Measurements from ENCODE around the gene RPH3AL. TPM values are rescaled to one million over a fixed set of nuclear protein-coding genes. Genes with fewer than 3 reads are reported as not detected.

RPH3AL gene
- total RNA-seq, 2 donors from 2014 or later: 1.3 to 3.5 TPM

- H3K4me1 Mint-ChIP-seq: peaks cover 5% of the 10 kb centered on the region
- no peaks in the 10 kb centered on the region for H3K36me3 Mint-ChIP-seq (ENCODE audit: low read depth)
- peaks cover 20% of the 10 kb centered on the region for H3K27me3 Mint-ChIP-seq
- no peak overlapping the region for H3K27ac Mint-ChIP-seq
- no peak overlapping the region for H3K4me3 Mint-ChIP-seq
- DNase-seq: no peak
- H3K9me3 ChIP-seq (ENCODE audit: control insufficient read depth, low read length, poor library complexity, severe bottlenecking): no peaks in the 10 kb centered on the region
- no peak for ATAC-seq
These were observed 188.0 kb downstream of the RPH3AL start for GRCh38 chr17:164303-165235.

GRCh38 chr17:163514-164098 is 189.0 kb downstream of the RPH3AL start:
- H3K4me1 Mint-ChIP-seq: peaks cover 2% of the 10 kb centered on the region
- peaks cover 20% of the 10 kb centered on the region for H3K27me3 Mint-ChIP-seq
- H3K4me3 Mint-ChIP-seq: no peak overlapping the region
- no peaks in the 10 kb centered on the region for H3K36me3 Mint-ChIP-seq (ENCODE audit: low read depth)
- no peak overlapping the region for H3K27ac Mint-ChIP-seq
- no peak for DNase-seq
- H3K9me3 ChIP-seq (ENCODE audit: control insufficient read depth, low read length, poor library complexity, severe bottlenecking): no peaks in the 10 kb centered on the region
- ATAC-seq: no peak

- no peak for DNase-seq
- no peak for ATAC-seq
- H3K9me3 ChIP-seq (ENCODE audit: control insufficient read depth, low read length, poor library complexity, severe bottlenecking): no peaks in the 10 kb centered on the region
- Mint-ChIP-seq H3K27me3 (peaks cover 20% of the 10 kb centered on the region), H3K4me3 (no peak overlapping the region), H3K4me1 (peaks cover 2% of the 10 kb centered on the region), H3K27ac (no peak overlapping the region), H3K36me3 (ENCODE audit: low read depth) (no peaks in the 10 kb centered on the region)
These were observed 189.9 kb downstream of the RPH3AL start for GRCh38 chr17:162689-163088.

Other genes with a start within 250 kb of the RPH3AL start
- gene SCGB1C2, start 215.2 kb downstream of the RPH3AL start, total RNA-seq: not detected
- under 1 TPM; 0.18 to 0.40 TPM for gene DOC2B, start 171.2 kb downstream of the RPH3AL start, total RNA-seq
- gene RFLNB, start 93.1 kb upstream of the RPH3AL start, total RNA-seq: 10 to 100 TPM; 29.7 to 42.4 TPM

Measured in T-helper 17 cell (primary cell).